ENCODE data around the gene HOXB3.

The HOXB3 gene

GRCh38 chr17:48569240-48569582, 20.8 kb downstream of the HOXB3 start:
- no peak overlapping the region for H3K4me3 ChIP-seq (ENCODE audit: low read depth, low read length)
- no peak for TF ChIP-seq CTCF (conservative IDR thresholded peaks at IDR 0.05; ENCODE audit: low read depth, low read length)

GRCh38 chr17:48568499-48569239, 21.4 kb downstream of the HOXB3 start:
- no peak for TF ChIP-seq CTCF (conservative IDR thresholded peaks at IDR 0.05; ENCODE audit: low read depth, low read length)
- H3K4me3 ChIP-seq (ENCODE audit: low read depth, low read length) = no peak overlapping the region
- DNase-seq (ENCODE audit: low read depth) = no peak

More at GRCh38 chr17:48569240-48569582, 20.8 kb downstream of the HOXB3 start:
- no peak for DNase-seq (ENCODE audit: low read depth)

GRCh38 chr17:48567646-48568354, 22.2 kb downstream of the HOXB3 start:
- no peak for TF ChIP-seq CTCF (conservative IDR thresholded peaks at IDR 0.05; ENCODE audit: low read depth, low read length)
- no peak for DNase-seq (ENCODE audit: low read depth)
- no peak overlapping the region for H3K4me3 ChIP-seq (ENCODE audit: low read depth, low read length)

- no peak for DNase-seq (ENCODE audit: low read depth)
- TF ChIP-seq CTCF (conservative IDR thresholded peaks at IDR 0.05; ENCODE audit: low read depth, low read length) = no peak
- H3K4me3 ChIP-seq (ENCODE audit: low read depth, low read length) = no peak overlapping the region
These were observed 22.8 kb downstream of the HOXB3 start for GRCh38 chr17:48567209-48567608.

GRCh38 chr17:48566717-48567116, 23.3 kb downstream of the HOXB3 start:
- H3K4me3 ChIP-seq (ENCODE audit: low read depth, low read length) = no peak overlapping the region
- DNase-seq (ENCODE audit: low read depth) = no peak
- no peak for TF ChIP-seq CTCF (conservative IDR thresholded peaks at IDR 0.05; ENCODE audit: low read depth, low read length)

GRCh38 chr17:48565925-48566710, 23.9 kb downstream of the HOXB3 start:
- no peak for TF ChIP-seq CTCF (conservative IDR thresholded peaks at IDR 0.05; ENCODE audit: low read depth, low read length)
- DNase-seq (ENCODE audit: low read depth) = no peak
- H3K4me3 ChIP-seq (ENCODE audit: low read depth, low read length) = no peak overlapping the region
